Right lobe of liver (tissue), 4 donors: Measurements from ENCODE around the gene BUB3.

Source experiments
- POLR2A ChIP-seq: fragments of 450-650 bp; IDR thresholded peaks from one replicate; pipeline ENCODE4 v1.6.1; 2017; ENCODE audit warnings: antibody characterized with exemption, mild to moderate bottlenecking
- TF ChIP-seq, protein P1 (sequence below), 4 donors: fragments of 200-600 bp in 3 of 4; fragments of 450-650 bp in 1 of 4; IDR thresholded peaks; one replicate each; pipeline versions ENCODE4 v1.5.1 to v1.8.0; 2016 to 2022; ENCODE audit warnings: antibody characterized with exemption in 4 of 4, mild to moderate bottlenecking in 2 of 4
- donor health status: DM: no; HTN: no; CAD: no.
- donor health status: DM: no; HTN: no; CAD: no.
- donor health status: DM: no; HTN: yes; CAD: no.

DNA sequence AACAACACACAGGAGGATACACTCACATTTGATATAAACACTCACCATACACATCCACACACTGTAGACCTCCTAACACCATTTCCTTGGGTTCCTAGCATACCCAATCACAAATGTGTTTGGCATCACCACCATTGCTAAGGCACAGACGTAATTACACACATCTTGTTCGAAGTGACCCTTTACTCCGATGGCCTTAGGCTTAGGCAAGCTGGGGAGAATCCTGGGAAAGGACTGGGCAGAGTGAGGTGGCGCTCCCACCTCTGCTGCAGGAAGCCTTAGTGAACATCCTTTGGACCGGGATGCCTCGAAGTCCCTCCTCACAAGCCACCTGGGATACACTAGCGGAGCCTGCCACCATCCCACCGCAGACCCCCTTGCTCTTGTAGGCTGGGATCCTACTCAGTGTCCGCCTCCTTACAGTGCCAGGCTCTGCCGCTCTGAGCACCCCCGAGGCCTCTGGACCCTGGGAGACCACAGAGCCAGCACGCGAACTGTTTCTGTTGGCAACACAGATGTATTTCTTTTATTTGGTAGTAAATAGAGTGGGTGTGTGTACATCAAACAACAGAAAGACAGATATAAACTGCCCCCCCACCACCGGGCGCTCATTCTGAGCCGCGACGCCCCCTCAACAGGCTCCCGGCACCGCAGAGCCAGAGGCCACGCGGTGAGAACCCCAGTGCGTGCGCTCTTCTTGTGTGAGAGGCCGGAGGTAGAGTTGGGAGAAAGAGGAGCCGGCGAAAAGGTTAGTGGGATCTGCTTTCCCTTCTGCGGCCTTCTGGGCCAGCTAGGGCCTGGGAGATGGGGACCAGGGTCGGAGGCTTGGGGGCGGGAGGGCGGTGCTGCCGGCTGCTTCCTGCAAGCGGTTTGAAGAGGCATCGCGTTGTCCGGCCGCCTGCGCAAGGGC is 12.2 kb upstream of the BUB3 start:
- no peak for TF ChIP-seq POLR2A
- TF ChIP-seq, protein P1, sequence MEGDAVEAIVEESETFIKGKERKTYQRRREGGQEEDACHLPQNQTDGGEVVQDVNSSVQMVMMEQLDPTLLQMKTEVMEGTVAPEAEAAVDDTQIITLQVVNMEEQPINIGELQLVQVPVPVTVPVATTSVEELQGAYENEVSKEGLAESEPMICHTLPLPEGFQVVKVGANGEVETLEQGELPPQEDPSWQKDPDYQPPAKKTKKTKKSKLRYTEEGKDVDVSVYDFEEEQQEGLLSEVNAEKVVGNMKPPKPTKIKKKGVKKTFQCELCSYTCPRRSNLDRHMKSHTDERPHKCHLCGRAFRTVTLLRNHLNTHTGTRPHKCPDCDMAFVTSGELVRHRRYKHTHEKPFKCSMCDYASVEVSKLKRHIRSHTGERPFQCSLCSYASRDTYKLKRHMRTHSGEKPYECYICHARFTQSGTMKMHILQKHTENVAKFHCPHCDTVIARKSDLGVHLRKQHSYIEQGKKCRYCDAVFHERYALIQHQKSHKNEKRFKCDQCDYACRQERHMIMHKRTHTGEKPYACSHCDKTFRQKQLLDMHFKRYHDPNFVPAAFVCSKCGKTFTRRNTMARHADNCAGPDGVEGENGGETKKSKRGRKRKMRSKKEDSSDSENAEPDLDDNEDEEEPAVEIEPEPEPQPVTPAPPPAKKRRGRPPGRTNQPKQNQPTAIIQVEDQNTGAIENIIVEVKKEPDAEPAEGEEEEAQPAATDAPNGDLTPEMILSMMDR (IDR thresholded peaks at IDR 0.05): no peak
